Measurements from ENCODE around the gene TAPBP. TPM values are rescaled to one million over a fixed set of nuclear protein-coding genes. Genes with fewer than 3 reads are reported as not detected.

The TAPBP gene
- total RNA-seq, 4 donors from 2014 or later, result 68.1 to 101 (median 77.0) TPM

GRCh38 chr6:33336495-33336894, 22.6 kb upstream of the TAPBP start:
- no peaks in the 10 kb centered on the region for H3K4me1 ChIP-seq
- H3K4me3 ChIP-seq, result no peak overlapping the region
- WGBS, 2 donors, result 88 to 100% methylated on average over 1 to 2 of the region's 3 CpGs
- H3K36me3 ChIP-seq, result no peaks in the 10 kb centered on the region
- H3K27me3 ChIP-seq, result no peaks in the 10 kb centered on the region
- no peak overlapping the region for H3K27ac ChIP-seq
- no peak for TF ChIP-seq CTCF (IDR thresholded peaks at IDR 0.05)
- no peak for TF ChIP-seq POLR2A (IDR thresholded peaks at IDR 0.05)
- intact Hi-C loops (cut with DNase I), result no loop called here
- no peaks in the 10 kb centered on the region for H3K9me3 ChIP-seq
- DNase-seq, result no peak

DNA sequence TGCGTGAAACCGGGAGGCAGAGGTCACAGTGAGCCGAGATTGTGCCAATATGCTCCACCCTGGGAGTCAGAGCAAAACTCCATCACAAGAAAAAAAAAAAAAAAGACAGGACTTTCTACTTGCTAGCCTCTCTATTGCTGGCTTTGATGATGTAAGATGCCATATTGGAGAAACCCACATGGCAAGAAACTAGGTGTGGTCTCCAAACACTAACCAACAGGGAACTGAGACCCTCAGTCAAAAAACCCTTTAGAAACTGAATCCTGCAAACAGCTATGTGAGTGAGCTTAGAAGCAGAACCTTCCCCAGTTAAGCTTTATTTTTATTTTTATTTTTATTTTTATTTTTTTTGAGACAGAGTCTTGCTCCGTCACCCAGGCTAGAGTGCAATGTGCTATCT, 22.0 kb upstream of the TAPBP start:
- 67 to 81% methylated on average over 4 of the region's 4 CpGs for WGBS, 2 donors
- Histone ChIP-seq H3K9me3 (no peaks in the 10 kb centered on the region), H3K27ac (no peak overlapping the region), H3K27me3 (no peaks in the 10 kb centered on the region), H3K4me1 (no peaks in the 10 kb centered on the region), H3K36me3 (no peaks in the 10 kb centered on the region), H3K4me3 (no peak overlapping the region)
- DNase-seq, result no peak
- no peak for TF ChIP-seq POLR2A (IDR thresholded peaks at IDR 0.05)
- no peak for TF ChIP-seq CTCF (IDR thresholded peaks at IDR 0.05)
- intact Hi-C loops (cut with DNase I), result no loop called here

DNA sequence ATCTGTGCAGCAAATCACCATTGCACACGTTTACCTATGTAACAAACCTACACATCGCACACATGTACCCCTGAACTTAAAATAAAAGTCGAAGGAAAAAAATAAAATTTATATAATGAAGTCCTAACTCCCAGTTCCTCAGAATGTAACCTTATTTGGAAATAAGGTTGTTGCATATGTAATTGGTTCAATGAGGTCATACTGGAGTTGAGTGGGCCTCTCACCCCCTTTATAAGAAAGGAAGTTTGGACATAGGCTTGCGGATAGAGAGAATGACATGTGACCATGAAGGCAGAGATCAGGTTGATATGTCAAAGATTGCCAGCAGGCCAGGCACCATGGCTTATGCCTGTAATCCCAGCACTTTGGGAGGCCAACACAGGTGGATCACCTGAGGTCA, 19.8 kb upstream of the TAPBP start:
- Histone ChIP-seq H3K27me3 (no peaks in the 10 kb centered on the region), H3K9me3 (no peaks in the 10 kb centered on the region), H3K27ac (no peak overlapping the region), H3K4me3 (no peak overlapping the region), H3K36me3 (no peaks in the 10 kb centered on the region), H3K4me1 (no peaks in the 10 kb centered on the region)
- intact Hi-C loops (cut with DNase I), result no loop called here
- no peak for DNase-seq
- WGBS, 2 donors, result 85 to 93% methylated on average over 4 of the region's 4 CpGs
- TF ChIP-seq CTCF (IDR thresholded peaks at IDR 0.05), result no peak

GRCh38 chr6:33330736-33331135, 16.9 kb upstream of the TAPBP start:
- intact Hi-C loops (cut with DNase I), result no loop called here
- Histone ChIP-seq H3K27ac (no peak overlapping the region), H3K27me3 (no peaks in the 10 kb centered on the region), H3K9me3 (no peaks in the 10 kb centered on the region), H3K4me3 (no peak overlapping the region), H3K4me1 (no peaks in the 10 kb centered on the region), H3K36me3 (no peaks in the 10 kb centered on the region)
- WGBS, 2 donors, result 78 to 86% methylated on average over 10 of the region's 10 CpGs
- no peak for TF ChIP-seq CTCF (IDR thresholded peaks at IDR 0.05)
- TF ChIP-seq POLR2A (IDR thresholded peaks at IDR 0.05), result no peak
- DNase-seq, result no peak

DNA sequence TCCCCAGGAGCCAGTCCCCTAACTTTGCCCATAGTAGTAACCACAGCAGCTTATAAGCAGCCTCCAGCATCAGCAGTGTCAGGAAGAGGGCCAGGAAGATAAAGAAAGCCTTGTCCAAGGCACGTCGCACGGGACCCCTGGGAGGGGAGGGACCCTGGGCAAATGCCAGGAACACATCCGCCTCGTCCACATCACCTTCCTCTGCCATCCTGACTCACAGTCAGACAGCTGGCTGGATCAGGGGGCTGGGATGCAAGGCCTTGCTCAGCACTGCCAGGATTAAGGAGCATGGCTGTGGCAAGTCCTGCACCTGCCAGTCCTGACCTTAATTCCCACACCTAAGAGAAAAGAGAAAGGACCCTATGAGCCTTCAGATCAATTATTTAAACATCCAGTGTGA, 15.2 kb upstream of the TAPBP start:
- intact Hi-C loops (cut with DNase I), result no loop called here
- no peak for DNase-seq
- Histone ChIP-seq H3K4me1 (peaks cover under 1 to 3% (median under 1%) of the 10 kb centered on the region in 3 donors), H3K36me3 (no peaks in the 10 kb centered on the region), H3K27me3 (no peaks in the 10 kb centered on the region), H3K9me3 (no peaks in the 10 kb centered on the region), H3K4me3 (no peak overlapping the region), H3K27ac (no peak overlapping the region)
- 40 to 48% methylated on average over 5 of the region's 5 CpGs for WGBS, 2 donors
- no peak for TF ChIP-seq POLR2A (IDR thresholded peaks at IDR 0.05)
- no peak for TF ChIP-seq CTCF (IDR thresholded peaks at IDR 0.05)
